Spleen (tissue), 11 donors: Measurements from ENCODE around the gene SNX30. TPM values are rescaled to one million over a fixed set of nuclear protein-coding genes. Genes with fewer than 3 reads are reported as not detected.
A peak's percentile ranks its signal among the peaks of the same experiment; 100 is the strongest.

Experiments used
- DNase-seq: peaks from one replicate; pipeline ENCODE4 v3.0.0-alpha.2; 2020
- H3K27ac ChIP-seq, 8 donors: fragments of 200-600 bp; sonication (generic) in 7 of 8; 1 replicate in 4 of 8; 2 replicates in 4 of 8; pipeline versions ENCODE4 v1.5.0 to v1.8.0; 2016 to 2021; ENCODE audit warnings: inconsistent platforms in 4 of 8, mild to moderate bottlenecking in 4 of 8, moderate library complexity in 1 of 8
- H3K27me3 ChIP-seq, 7 donors: fragments of 200-600 bp; sonication (generic) in 6 of 7; replicated peaks in 1 of 7; 1 replicate in 4 of 7; 2 replicates in 3 of 7; pipeline versions ENCODE4 v1.5.0 to v1.8.0; 2016 to 2021; ENCODE audit warnings: inconsistent platforms in 3 of 7, mild to moderate bottlenecking in 1 of 7
- H3K36me3 ChIP-seq, 6 donors: fragments of 200-600 bp; sonication (generic) in 5 of 6; 1 replicate in 4 of 6; 2 replicates in 2 of 6; pipeline versions ENCODE4 v1.5.0 to v1.8.0; 2016 to 2021; ENCODE audit warnings: inconsistent platforms in 2 of 6
- H3K4me1 ChIP-seq, 6 donors: fragments of 200-600 bp; sonication (generic) in 5 of 6; 1 replicate in 3 of 6; 2 replicates in 3 of 6; pipeline versions ENCODE4 v1.5.0 to v1.8.0; 2016 to 2021; ENCODE audit warnings: inconsistent platforms in 3 of 6
- H3K4me3 ChIP-seq, 8 donors: fragments of 200-600 bp; sonication (generic) in 7 of 8; 1 replicate in 4 of 8; 2 replicates in 4 of 8; pipeline versions ENCODE4 v1.5.0 to v1.8.0; 2016 to 2021; ENCODE audit warnings: inconsistent platforms in 4 of 8, mild to moderate bottlenecking in 4 of 8, moderate library complexity in 2 of 8
- H3K9me3 ChIP-seq, 8 donors: fragments of 200-600 bp; sonication (generic) in 7 of 8; 1 replicate in 4 of 8; 2 replicates in 4 of 8; pipeline versions ENCODE4 v1.5.0 to v1.8.0; 2016 to 2021; ENCODE audit warnings: inconsistent platforms in 4 of 8
- POLR2A ChIP-seq, 3 donors: fragments of 450-650 bp; IDR thresholded peaks; one replicate each; pipeline ENCODE4 v1.5.1; 2017; ENCODE audit warnings: antibody characterized with exemption in 3 of 3, mild to moderate bottlenecking in 1 of 3
- POLR2AphosphoS5 ChIP-seq, 3 donors: sonication (generic); formaldehyde crosslinking; IDR thresholded peaks; one replicate each; pipeline ENCODE4 v1.5.1; 2017; ENCODE audit warnings: antibody characterized with exemption in 3 of 3
- WGBS, 5 donors: extraction: QIAGEN DNeasy Blood & Tissue Kit in 3 of 5; methylation state at CpG; one replicate each; pipeline versions ENCODE4 v1.1.5 to v1.1.7; 2013 to 2018; 5-methylcytosine and 5-hydroxymethylcytosine counted together
- intact Hi-C: fragments of 100-400 bp; cut with DNase I; formaldehyde crosslinking; loops from one replicate; pipeline ENCODE4 v1.15.0; 2023; ENCODE audit warnings: low total_unique reads
- polyA plus RNA-seq, 3 donors: library from polyadenylated mRNA; stranded (reverse); fragments of 200-250 nt; gene quantifications; one replicate each; pipeline ENCODE4 v1.2.1, GENCODE V29; 2013
- total RNA-seq, 7 donors: library from RNA; depleted of rRNA in 3 of 7; stranded (reverse); fragments of >200 nt in 3 of 7; fragmentation: NEBNext Ultra II Directional in 4 of 7; extraction: Animal tissue kit (Norgen Biotek cat#: 25700) in 4 of 7; gene quantifications; one replicate each; pipeline versions ENCODE4 v1.1.0 to v1.2.1, GENCODE V29; 2016 to 2021
- TF ChIP-seq, protein P1 (sequence below), 11 experiments: fragments of 200-600 bp in 7 of 11; fragments of 450-650 bp in 4 of 11; sonication (generic) in 4 of 11; IDR thresholded peaks in 8 of 11; conservative IDR thresholded peaks in 3 of 11; 1 replicate in 7 of 11; 2 replicates in 4 of 11; pipeline versions ENCODE4 v1.4.0 to v1.8.0; 2016 to 2021; ENCODE audit warnings: antibody characterized with exemption in 11 of 11, inconsistent platforms in 4 of 11, mild to moderate bottlenecking in 1 of 11
- donor health status: healthy with polysubstance abuse.
- donor health status: DM: no; HTN: no; CAD: no; lungs with moderate emphysema.
- donor health status: DM: no; HTN: no; CAD: no.
- donor health status: Bipolar disorder and iron deficiency.
- donor health status: healthy.
- donor health status: DM: no; HTN: no; CAD: no.
- donor health status: DM: yes; HTN: yes; CAD: no.

SNX30 gene
- total and polyA plus RNA-seq, 10 donors = 1.2 to 23.3 (median 14.6) TPM

DNA sequence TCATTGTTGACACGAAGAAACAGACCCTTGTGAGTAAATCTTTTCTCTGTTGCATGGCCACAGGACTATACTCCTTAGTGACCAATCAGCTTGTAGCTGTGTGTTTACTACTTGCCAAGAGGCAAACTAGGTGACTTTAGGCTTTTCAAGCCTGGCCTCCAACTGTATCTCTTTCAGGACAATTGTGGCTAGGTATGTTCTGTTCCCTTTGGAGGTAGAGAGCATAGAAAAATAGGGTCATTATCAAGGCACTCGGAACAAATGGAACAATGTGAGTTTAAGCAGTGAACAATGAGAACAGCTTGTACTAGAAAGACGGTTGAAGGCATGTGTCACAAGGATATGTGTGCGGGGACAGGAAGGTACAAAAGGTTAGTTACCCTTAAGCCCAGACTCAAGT lies 92.0 kb downstream of the SNX30 start:
- Histone ChIP-seq H3K27me3 (no peaks in the 10 kb centered on the region), H3K27ac (no peak overlapping the region), H3K9me3 (no peaks in the 10 kb centered on the region), H3K36me3 (peaks cover 0 to 31% (median 3%) of the 10 kb centered on the region in 6 donors), H3K4me3 (no peak overlapping the region), H3K4me1 (peaks cover 6 to 16% (median 11%) of the 10 kb centered on the region in 6 donors)
- TF ChIP-seq, protein P1, sequence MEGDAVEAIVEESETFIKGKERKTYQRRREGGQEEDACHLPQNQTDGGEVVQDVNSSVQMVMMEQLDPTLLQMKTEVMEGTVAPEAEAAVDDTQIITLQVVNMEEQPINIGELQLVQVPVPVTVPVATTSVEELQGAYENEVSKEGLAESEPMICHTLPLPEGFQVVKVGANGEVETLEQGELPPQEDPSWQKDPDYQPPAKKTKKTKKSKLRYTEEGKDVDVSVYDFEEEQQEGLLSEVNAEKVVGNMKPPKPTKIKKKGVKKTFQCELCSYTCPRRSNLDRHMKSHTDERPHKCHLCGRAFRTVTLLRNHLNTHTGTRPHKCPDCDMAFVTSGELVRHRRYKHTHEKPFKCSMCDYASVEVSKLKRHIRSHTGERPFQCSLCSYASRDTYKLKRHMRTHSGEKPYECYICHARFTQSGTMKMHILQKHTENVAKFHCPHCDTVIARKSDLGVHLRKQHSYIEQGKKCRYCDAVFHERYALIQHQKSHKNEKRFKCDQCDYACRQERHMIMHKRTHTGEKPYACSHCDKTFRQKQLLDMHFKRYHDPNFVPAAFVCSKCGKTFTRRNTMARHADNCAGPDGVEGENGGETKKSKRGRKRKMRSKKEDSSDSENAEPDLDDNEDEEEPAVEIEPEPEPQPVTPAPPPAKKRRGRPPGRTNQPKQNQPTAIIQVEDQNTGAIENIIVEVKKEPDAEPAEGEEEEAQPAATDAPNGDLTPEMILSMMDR (IDR thresholded peaks at IDR 0.05 in 8 of 11, conservative IDR thresholded peaks at IDR 0.05 in 3 of 11) = no peak
- 78 to 97% (median 95%) methylated on average over 4 of the region's 4 CpGs for WGBS, 5 donors
- DNase-seq = no peak
- intact Hi-C loops = loop anchor here (10.0 kb wide), 1 partner anchor 62 kb away; no protein-coding TSS in a partner anchor

DNA sequence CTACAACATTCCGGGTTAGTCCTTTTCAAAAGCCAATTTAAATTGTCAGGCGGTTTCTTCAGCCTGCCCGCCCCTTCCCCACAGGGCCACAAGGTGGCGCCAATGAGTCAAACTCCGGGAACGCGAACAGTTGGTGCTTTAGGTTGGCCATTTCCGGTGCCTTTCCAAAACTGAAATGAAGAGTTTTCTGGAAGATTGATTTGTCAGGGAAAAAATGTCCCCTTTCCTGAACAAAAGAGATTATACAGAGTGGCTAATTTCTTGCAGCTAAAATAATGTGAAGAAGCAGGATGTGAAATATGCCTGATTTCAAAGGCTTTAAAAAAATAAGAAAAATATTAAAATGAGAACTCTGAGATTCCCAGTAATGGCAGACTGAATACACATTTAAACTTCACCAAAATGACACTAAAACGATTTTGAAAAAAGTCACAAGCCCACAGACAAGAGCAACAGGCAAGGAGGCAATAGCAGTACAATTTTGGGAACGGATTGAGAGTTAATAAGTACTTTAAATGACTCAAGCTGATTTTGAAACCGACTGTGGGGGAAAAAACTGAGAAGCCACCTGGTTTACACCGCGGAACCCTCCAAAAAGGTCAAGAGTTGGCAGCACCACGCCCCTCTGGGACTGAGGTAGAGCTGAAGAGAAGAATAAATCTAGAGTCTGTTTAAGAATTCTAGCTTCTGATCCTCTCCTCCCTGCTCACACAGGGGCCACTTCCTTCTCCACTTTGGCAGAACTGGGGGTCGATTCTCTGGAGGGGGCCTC lies 94.4 kb downstream of the SNX30 start:
- peak in 1 of 3 donors; percentile 44 for TF ChIP-seq POLR2AphosphoS5 (IDR thresholded peaks at IDR 0.05)
- TF ChIP-seq, protein P1 (IDR thresholded peaks at IDR 0.05 in 8 of 11, conservative IDR thresholded peaks at IDR 0.05 in 3 of 11) = peak; percentile 85 to 98 (median 96)
- no peak for TF ChIP-seq POLR2A (IDR thresholded peaks at IDR 0.05)
- H3K27me3 ChIP-seq = no peaks in the 10 kb centered on the region
- peak; percentile 91 for DNase-seq
- H3K9me3 ChIP-seq = no peaks in the 10 kb centered on the region
- H3K27ac ChIP-seq = peak overlapping the region in 1 of 8 donors; percentile 29
- peaks cover 6 to 34% (median 17%) of the 10 kb centered on the region in 6 donors for H3K4me1 ChIP-seq
- peaks cover 0 to 9% (median 0%) of the 10 kb centered on the region in 6 donors for H3K36me3 ChIP-seq
- WGBS, 5 donors = 23 to 31% (median 25%) methylated on average over 15 of the region's 15 CpGs
- no peak overlapping the region for H3K4me3 ChIP-seq
- intact Hi-C loops = loop anchor here (10.0 kb wide), 1 partner anchor 60 kb away; no protein-coding TSS in a partner anchor

DNA sequence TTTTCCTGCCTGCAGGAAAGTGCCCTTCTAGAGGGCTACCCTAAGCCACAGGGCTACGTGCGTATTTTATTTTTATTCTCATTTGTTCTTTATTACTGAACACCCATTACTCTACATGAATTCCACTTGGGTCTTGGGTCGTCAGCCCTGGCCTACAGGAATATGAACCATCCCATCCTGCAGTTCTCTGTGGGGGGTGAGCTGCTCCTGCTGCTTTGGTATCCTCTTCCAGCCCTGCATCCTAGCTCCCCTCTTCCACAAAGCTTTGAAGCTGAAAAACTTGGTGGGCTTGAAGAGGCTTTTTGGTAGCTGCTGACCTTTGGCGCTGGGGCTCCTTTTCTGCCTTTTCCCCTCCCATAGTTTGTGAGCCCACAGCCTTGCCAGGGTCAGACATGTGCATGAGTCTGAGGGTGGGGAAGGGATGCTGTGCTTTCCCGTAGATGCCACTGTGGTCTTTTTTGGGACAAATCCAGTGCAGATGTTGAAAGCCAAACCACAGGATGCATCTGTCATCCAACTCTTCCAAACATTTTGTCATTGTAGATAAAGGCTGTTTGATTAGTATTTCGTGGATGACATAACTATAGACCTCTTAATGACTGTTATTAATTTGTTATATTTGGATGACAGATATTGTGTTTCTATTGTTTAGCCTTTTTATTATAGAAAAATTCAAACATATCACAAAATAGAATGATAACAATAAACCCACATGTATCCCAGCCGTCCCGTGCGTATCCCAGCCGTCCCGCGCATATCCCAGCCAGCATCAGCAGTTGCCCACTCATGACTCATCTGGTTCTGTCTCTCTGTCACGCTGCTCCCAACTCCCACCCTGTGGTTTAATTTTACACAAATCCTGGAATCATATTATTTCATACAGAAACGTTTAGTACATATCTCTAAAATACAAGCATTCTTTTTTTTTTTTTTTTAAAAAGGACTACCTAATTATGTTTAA lies 96.2 kb downstream of the SNX30 start:
- intact Hi-C loops = loop anchor here (10.0 kb wide), 1 partner anchor 58 kb away; no protein-coding TSS in a partner anchor
- Histone ChIP-seq H3K4me1 (peaks cover 6 to 37% (median 17%) of the 10 kb centered on the region in 6 donors), H3K27me3 (no peaks in the 10 kb centered on the region), H3K36me3 (peaks cover 0 to 17% (median 7%) of the 10 kb centered on the region in 6 donors), H3K27ac (no peak overlapping the region), H3K9me3 (no peaks in the 10 kb centered on the region), H3K4me3 (no peak overlapping the region)
- WGBS, 5 donors = 76 to 84% (median 80%) methylated on average over 14 of the region's 14 CpGs
- TF ChIP-seq POLR2A (IDR thresholded peaks at IDR 0.05) (no peak), POLR2AphosphoS5 (IDR thresholded peaks at IDR 0.05) (no peak)
- TF ChIP-seq, protein P1 (IDR thresholded peaks at IDR 0.05 in 8 of 11, conservative IDR thresholded peaks at IDR 0.05 in 3 of 11) = no peak
- no peak for DNase-seq
